Measurements from ENCODE around the gene MBP.

The MBP gene

DNA sequence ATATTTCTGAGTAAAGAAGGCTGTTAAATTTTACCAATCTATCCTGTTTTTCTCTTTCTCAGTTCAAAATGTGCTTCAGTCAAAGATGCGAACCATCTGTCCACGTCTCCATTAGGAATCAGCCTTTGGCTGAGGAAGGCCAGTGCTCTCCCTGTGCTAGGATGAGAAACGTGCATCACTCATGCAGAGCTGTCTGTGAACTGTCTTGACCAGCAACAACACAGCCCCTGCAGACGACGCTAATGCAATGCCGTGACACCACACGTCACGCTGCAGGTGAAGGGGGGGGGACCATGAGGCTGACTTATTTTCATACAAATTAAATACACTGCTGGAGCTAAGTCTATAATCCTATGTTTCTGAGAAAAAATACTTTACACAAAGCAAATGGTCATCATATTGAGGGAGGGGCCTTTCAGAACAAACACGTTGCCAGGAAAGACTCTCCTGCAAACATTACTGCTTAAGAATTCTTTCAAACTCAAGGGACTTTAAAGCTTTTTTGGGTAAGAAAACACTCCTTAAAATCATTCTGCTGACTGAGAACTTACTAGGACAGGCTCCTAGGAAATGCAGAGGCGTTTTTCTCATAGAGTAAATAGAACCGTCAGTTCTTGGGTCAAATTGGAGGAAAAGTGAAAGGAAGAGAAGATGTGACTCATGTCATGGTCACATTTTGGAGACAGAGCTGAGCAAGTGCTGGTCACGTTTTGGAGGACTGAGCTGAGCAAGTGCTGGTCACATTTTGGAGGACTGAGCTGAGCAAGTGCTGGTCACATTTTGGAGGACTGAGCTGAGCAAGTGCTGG is 97.0 kb downstream of the MBP start:
- Histone ChIP-seq H3K4me3 (ENCODE audit: low read depth in 1 of 2, low read length in 2 of 2) (no peak overlapping the region), H3K27ac (ENCODE audit: low read length) (no peak overlapping the region), H3K36me3 (ENCODE audit: control insufficient read depth in 1 of 2, insufficient read depth in 2 of 2, low read length in 2 of 2) (no peaks in the 10 kb centered on the region), H3K4me1 (ENCODE audit: control insufficient read depth in 1 of 2, insufficient read depth in 2 of 2, low read length in 2 of 2) (peaks cover 0 to 4% of the 10 kb centered on the region in 2 donors), H3K9me3 (ENCODE audit: control insufficient read depth in 1 of 2, low read length in 2 of 2) (no peaks in the 10 kb centered on the region), H3K27me3 (ENCODE audit: low read depth, low read length) (no peaks in the 10 kb centered on the region)

DNA sequence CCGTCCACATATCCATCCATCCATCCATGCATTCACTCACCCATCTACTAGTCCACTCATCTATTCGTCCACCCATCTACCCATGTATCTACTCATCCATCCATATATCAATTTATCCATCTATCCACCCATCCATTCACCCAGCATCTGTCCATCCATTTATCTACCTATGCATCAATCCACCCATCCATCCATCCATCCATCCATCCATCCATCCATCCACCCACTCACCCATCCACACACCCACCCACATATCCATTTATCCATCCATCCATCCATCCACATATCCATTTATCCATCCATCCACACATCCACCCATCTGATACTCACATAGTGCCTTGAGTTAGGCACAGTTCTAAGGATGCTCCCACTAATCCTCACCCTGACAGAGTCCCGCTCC is 99.0 kb downstream of the MBP start:
- H3K36me3 ChIP-seq (ENCODE audit: control insufficient read depth in 1 of 2, insufficient read depth in 2 of 2, low read length in 2 of 2) = no peaks in the 10 kb centered on the region
- no peaks in the 10 kb centered on the region for H3K27me3 ChIP-seq (ENCODE audit: low read depth, low read length)
- H3K27ac ChIP-seq (ENCODE audit: low read length) = no peak overlapping the region
- H3K4me1 ChIP-seq (ENCODE audit: control insufficient read depth in 1 of 2, insufficient read depth in 2 of 2, low read length in 2 of 2) = no peaks in the 10 kb centered on the region
- H3K4me3 ChIP-seq (ENCODE audit: low read depth in 1 of 2, low read length in 2 of 2) = no peak overlapping the region
- H3K9me3 ChIP-seq (ENCODE audit: control insufficient read depth in 1 of 2, low read length in 2 of 2) = no peaks in the 10 kb centered on the region

DNA sequence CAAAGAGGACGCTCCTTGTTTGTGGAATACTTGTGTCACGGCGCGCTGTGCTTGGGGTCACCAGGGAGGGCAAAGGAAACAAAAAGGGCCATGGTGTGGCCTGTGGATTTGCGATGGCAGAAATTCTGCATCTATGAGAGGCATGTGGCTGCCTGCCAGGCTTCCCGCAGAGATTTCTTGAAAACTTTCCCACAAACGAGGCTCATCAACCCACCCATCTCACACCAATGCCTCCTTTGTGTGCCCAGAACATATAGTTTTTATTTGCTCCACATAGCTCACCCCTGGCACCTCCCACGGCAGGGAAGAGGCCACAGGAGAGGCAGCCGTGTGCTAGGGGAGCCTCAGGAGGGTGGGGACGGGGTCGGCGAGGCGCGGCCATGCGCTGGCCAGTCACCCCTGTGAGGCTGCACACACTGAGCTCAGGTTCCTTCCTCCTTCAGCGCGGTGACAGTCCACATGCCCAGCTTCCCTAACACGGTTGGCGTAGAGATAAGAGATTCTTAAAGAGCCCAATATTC is 100.3 kb downstream of the MBP start:
- no peak overlapping the region for H3K27ac ChIP-seq (ENCODE audit: low read length)
- no peaks in the 10 kb centered on the region for H3K27me3 ChIP-seq (ENCODE audit: low read depth, low read length)
- no peaks in the 10 kb centered on the region for H3K9me3 ChIP-seq (ENCODE audit: control insufficient read depth in 1 of 2, low read length in 2 of 2)
- no peaks in the 10 kb centered on the region for H3K36me3 ChIP-seq (ENCODE audit: control insufficient read depth in 1 of 2, insufficient read depth in 2 of 2, low read length in 2 of 2)
- no peaks in the 10 kb centered on the region for H3K4me1 ChIP-seq (ENCODE audit: control insufficient read depth in 1 of 2, insufficient read depth in 2 of 2, low read length in 2 of 2)
- H3K4me3 ChIP-seq (ENCODE audit: low read depth in 1 of 2, low read length in 2 of 2) = no peak overlapping the region

DNA sequence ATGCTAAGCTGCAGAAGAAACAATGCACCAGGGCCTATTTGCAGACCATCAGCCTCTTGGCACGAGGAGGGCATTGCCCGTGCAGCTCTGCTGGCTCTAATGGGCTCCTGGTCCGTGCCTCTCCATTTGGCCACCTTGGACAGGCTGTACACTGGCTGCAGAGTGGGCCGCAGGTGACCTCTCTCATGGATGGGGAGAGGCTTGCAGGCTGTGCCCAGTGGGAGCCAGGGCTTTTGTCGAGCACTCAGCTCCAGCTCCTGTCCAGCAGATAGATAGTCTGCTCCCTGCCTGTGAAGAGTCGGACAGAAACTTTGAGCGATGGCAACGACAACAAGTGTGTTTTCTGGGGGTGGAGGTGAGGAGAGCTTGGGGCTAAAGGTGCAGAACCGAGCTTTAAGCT is 100.9 kb downstream of the MBP start:
- H3K27me3 ChIP-seq (ENCODE audit: low read depth, low read length) = no peaks in the 10 kb centered on the region
- H3K27ac ChIP-seq (ENCODE audit: low read length) = no peak overlapping the region
- H3K4me1 ChIP-seq (ENCODE audit: control insufficient read depth in 1 of 2, insufficient read depth in 2 of 2, low read length in 2 of 2) = no peaks in the 10 kb centered on the region
- no peak overlapping the region for H3K4me3 ChIP-seq (ENCODE audit: low read depth in 1 of 2, low read length in 2 of 2)
- no peaks in the 10 kb centered on the region for H3K9me3 ChIP-seq (ENCODE audit: control insufficient read depth in 1 of 2, low read length in 2 of 2)
- no peaks in the 10 kb centered on the region for H3K36me3 ChIP-seq (ENCODE audit: control insufficient read depth in 1 of 2, insufficient read depth in 2 of 2, low read length in 2 of 2)

DNA sequence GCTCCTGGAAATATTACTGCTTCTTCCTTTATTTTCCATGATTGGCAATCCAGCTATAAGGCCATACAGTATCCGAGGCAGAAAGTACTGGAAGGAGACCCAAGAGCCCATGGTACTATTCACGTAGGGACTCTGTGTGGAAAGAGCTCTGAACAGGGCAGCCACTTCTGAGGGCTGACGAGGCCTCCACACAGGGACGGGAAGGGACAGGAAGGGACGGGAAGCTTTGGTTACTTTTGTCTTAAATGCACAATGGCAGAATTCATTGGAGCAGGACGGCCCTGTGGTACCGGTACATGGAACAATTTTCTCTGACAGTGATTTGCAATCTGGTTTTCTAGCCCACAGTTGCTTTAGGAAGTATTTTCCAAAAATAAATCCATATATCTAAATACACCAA is 102.4 kb downstream of the MBP start:
- no peaks in the 10 kb centered on the region for H3K27me3 ChIP-seq (ENCODE audit: low read depth, low read length)
- no peak overlapping the region for H3K4me3 ChIP-seq (ENCODE audit: low read depth in 1 of 2, low read length in 2 of 2)
- H3K4me1 ChIP-seq (ENCODE audit: control insufficient read depth in 1 of 2, insufficient read depth in 2 of 2, low read length in 2 of 2) = no peaks in the 10 kb centered on the region
- peaks cover 5% of the 10 kb centered on the region in 2 donors for H3K36me3 ChIP-seq (ENCODE audit: control insufficient read depth in 1 of 2, insufficient read depth in 2 of 2, low read length in 2 of 2)
- H3K27ac ChIP-seq (ENCODE audit: low read length) = no peak overlapping the region
- H3K9me3 ChIP-seq (ENCODE audit: control insufficient read depth in 1 of 2, low read length in 2 of 2) = no peaks in the 10 kb centered on the region

DNA sequence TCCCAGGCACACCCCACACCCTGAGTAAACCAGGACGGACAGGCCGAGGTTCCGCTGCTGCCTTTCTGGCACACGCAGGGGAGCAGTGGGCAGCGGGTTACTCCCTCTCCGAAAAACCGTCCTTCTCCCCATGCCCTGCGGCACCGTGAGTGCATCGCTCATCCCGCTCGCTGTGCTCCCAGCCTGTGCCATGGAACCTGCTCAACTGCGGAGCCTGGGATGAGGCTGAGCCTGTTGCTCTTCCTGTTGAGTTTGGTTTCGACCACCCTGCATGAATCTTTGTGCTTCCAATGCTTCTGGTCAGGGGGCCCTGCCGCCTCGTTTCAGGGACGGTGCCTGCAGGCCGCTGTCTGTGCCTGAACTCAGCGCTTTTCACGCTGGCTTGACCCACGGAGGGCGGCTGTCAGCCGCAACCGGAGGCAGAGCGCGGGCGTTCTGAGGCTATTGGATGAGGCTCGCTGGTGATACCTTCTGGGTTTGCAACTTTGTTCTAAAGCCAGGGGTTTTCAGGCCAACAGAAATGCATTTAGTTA is 106.7 kb downstream of the MBP start:
- Histone ChIP-seq H3K27me3 (ENCODE audit: low read depth, low read length) (no peaks in the 10 kb centered on the region), H3K9me3 (ENCODE audit: control insufficient read depth in 1 of 2, low read length in 2 of 2) (no peaks in the 10 kb centered on the region), H3K4me3 (ENCODE audit: low read depth in 1 of 2, low read length in 2 of 2) (no peak overlapping the region), H3K27ac (ENCODE audit: low read length) (no peak overlapping the region), H3K4me1 (ENCODE audit: control insufficient read depth in 1 of 2, insufficient read depth in 2 of 2, low read length in 2 of 2) (no peaks in the 10 kb centered on the region), H3K36me3 (ENCODE audit: control insufficient read depth in 1 of 2, insufficient read depth in 2 of 2, low read length in 2 of 2) (peaks cover 5 to 10% of the 10 kb centered on the region in 2 donors)

DNA sequence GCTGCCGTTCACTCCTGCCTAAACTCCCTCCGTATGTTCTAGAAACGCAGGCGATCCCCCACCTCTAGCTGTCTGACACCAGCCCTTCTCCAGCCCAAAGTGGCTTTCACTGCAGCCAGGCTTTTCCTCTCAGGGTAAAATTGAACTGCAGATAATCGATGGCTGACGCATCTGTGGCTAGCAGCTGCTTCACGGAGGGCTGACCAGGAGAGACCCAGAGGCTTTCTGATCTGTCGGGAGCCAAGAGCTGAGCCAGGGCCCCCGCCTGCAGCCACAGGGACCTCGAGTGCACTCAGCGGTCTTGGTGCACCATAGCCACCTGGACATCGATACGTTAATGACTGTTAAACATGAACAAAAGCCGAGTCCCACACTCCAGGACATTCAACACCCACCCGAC is 107.5 kb downstream of the MBP start:
- Histone ChIP-seq H3K4me1 (ENCODE audit: control insufficient read depth in 1 of 2, insufficient read depth in 2 of 2, low read length in 2 of 2) (no peaks in the 10 kb centered on the region), H3K9me3 (ENCODE audit: control insufficient read depth in 1 of 2, low read length in 2 of 2) (no peaks in the 10 kb centered on the region), H3K36me3 (ENCODE audit: control insufficient read depth in 1 of 2, insufficient read depth in 2 of 2, low read length in 2 of 2) (peaks cover 5 to 10% of the 10 kb centered on the region in 2 donors), H3K27ac (ENCODE audit: low read length) (no peak overlapping the region), H3K27me3 (ENCODE audit: low read depth, low read length) (no peaks in the 10 kb centered on the region), H3K4me3 (ENCODE audit: low read depth in 1 of 2, low read length in 2 of 2) (no peak overlapping the region)

DNA sequence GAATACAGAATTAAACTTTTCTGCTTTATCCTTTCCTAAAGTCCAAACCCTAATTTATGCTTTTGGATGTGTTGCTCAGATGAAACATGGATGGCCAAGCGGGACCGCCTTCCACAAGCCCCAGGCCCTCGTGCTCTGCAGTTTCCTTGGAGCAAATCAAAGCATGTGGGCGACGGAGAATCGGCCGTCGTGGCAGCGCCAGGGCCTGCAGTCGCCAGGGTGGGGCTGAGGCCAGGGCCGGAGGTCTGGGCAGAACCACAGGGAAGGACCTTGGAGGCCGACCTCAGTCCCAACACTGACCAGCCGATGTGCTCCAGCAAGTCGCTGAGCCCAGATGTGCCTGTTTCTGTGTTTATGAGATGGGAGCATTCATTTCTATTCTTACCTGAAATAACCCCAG is 108.1 kb downstream of the MBP start:
- no peaks in the 10 kb centered on the region for H3K27me3 ChIP-seq (ENCODE audit: low read depth, low read length)
- no peak overlapping the region for H3K4me3 ChIP-seq (ENCODE audit: low read depth in 1 of 2, low read length in 2 of 2)
- H3K36me3 ChIP-seq (ENCODE audit: control insufficient read depth in 1 of 2, insufficient read depth in 2 of 2, low read length in 2 of 2) = peaks cover 5 to 10% of the 10 kb centered on the region in 2 donors
- H3K27ac ChIP-seq (ENCODE audit: low read length) = no peak overlapping the region
- no peaks in the 10 kb centered on the region for H3K9me3 ChIP-seq (ENCODE audit: control insufficient read depth in 1 of 2, low read length in 2 of 2)
- no peaks in the 10 kb centered on the region for H3K4me1 ChIP-seq (ENCODE audit: control insufficient read depth in 1 of 2, insufficient read depth in 2 of 2, low read length in 2 of 2)

DNA sequence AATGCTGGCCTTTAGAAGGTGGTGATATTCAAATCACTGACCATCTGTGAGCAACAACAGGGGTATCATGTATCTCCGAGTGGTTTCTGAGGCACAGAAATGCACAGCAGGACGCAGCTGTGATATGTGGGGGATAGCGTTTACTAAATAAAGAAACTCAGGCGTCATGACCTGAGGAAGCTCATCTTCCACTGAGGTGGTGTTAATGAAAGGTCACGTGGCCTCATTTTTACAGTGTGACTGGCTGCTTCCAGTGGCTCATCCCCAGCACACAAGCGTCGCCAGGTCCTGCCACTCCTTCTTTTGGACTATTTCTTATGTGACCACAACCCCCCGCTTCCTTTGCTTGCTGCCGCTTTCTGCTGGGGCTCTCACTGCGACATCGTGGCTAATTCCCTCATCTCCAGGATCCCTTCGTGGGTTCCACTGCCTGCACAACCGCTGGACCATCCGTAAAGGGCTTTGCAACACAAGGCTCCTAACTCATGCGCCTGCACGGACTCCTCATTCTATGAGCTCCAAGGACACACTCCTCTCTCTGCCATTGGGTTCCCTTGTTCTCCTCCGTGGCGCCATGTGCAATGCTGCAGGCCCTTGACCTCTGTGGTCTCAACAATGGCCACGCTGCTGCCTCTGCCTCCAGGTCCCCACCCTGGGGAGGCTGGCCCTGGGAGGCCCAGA is 109.3 kb downstream of the MBP start:
- Histone ChIP-seq H3K36me3 (ENCODE audit: control insufficient read depth in 1 of 2, insufficient read depth in 2 of 2, low read length in 2 of 2) (peaks cover 5 to 10% of the 10 kb centered on the region in 2 donors), H3K4me1 (ENCODE audit: control insufficient read depth in 1 of 2, insufficient read depth in 2 of 2, low read length in 2 of 2) (no peaks in the 10 kb centered on the region), H3K27ac (ENCODE audit: low read length) (no peak overlapping the region), H3K9me3 (ENCODE audit: control insufficient read depth in 1 of 2, low read length in 2 of 2) (no peaks in the 10 kb centered on the region), H3K4me3 (ENCODE audit: low read depth in 1 of 2, low read length in 2 of 2) (no peak overlapping the region), H3K27me3 (ENCODE audit: low read depth, low read length) (no peaks in the 10 kb centered on the region)

DNA sequence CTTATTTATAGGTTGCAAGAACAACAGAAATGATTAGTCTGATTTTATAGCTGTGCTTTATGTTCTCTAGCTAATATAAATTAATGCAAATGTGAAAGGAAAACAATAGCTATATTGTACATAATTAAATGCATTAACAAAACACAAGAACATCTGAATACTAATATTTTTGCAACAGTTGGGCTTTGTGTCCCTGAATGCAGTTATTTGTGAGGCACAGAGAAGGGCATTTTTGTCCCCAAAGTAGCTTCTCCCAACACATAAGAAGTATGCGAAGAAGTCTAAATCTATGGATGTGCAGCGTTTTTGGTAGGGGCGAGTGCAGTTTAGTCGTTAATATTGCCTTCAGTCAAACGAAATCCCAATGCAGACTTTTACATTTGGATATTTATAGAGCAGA is 110.0 kb downstream of the MBP start:
- H3K36me3 ChIP-seq (ENCODE audit: control insufficient read depth in 1 of 2, insufficient read depth in 2 of 2, low read length in 2 of 2) = peaks cover 5 to 10% of the 10 kb centered on the region in 2 donors
- H3K27ac ChIP-seq (ENCODE audit: low read length) = no peak overlapping the region
- H3K4me1 ChIP-seq (ENCODE audit: control insufficient read depth in 1 of 2, insufficient read depth in 2 of 2, low read length in 2 of 2) = peaks cover 0 to under 1% of the 10 kb centered on the region in 2 donors
- no peaks in the 10 kb centered on the region for H3K9me3 ChIP-seq (ENCODE audit: control insufficient read depth in 1 of 2, low read length in 2 of 2)
- H3K4me3 ChIP-seq (ENCODE audit: low read depth in 1 of 2, low read length in 2 of 2) = no peak overlapping the region
- H3K27me3 ChIP-seq (ENCODE audit: low read depth, low read length) = no peaks in the 10 kb centered on the region

DNA sequence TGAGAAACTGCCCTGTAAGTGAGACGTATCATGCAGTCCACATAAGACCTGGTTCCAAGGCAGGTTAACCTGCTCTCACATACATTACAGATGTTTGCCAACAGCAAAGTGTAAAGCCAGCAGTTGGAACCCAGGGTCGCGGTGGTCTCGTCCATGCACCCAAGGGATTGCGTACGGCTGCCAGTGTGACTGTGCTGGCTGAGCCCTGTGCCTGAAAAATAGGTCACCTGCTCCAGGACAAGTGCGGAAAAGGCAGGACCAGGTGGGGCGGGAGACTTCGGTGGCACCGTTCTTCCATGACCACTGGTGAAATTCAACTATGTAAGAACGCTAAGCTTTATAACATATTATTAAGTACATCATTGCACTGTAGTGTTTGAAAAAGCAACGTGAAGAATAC is 110.5 kb downstream of the MBP start:
- no peaks in the 10 kb centered on the region for H3K9me3 ChIP-seq (ENCODE audit: control insufficient read depth in 1 of 2, low read length in 2 of 2)
- H3K4me3 ChIP-seq (ENCODE audit: low read depth in 1 of 2, low read length in 2 of 2) = no peak overlapping the region
- H3K27ac ChIP-seq (ENCODE audit: low read length) = no peak overlapping the region
- H3K36me3 ChIP-seq (ENCODE audit: control insufficient read depth in 1 of 2, insufficient read depth in 2 of 2, low read length in 2 of 2) = peaks cover 5 to 13% of the 10 kb centered on the region in 2 donors
- peaks cover 0 to 4% of the 10 kb centered on the region in 2 donors for H3K4me1 ChIP-seq (ENCODE audit: control insufficient read depth in 1 of 2, insufficient read depth in 2 of 2, low read length in 2 of 2)
- no peaks in the 10 kb centered on the region for H3K27me3 ChIP-seq (ENCODE audit: low read depth, low read length)
